ENCODE results near the gene B3GAT2. TPM values are rescaled to one million over a fixed set of nuclear protein-coding genes. Genes with fewer than 3 reads are reported as not detected.

B3GAT2 gene
- total and polyA plus RNA-seq, 2 experiments from 2014 or later: 0.17 to 0.82 TPM

GRCh38 chr6:70879496-70879895 is 77.4 kb downstream of the B3GAT2 start:
- no peak for TF ChIP-seq EZH2 (IDR thresholded peaks at IDR 0.05; ENCODE audit: borderline replicate concordance)
- TF ChIP-seq EZH2phosphoT487 (IDR thresholded peaks at IDR 0.05; ENCODE audit: low read depth, severe bottlenecking, unreplicated experiment): no peak
- TF ChIP-seq, protein P1, sequence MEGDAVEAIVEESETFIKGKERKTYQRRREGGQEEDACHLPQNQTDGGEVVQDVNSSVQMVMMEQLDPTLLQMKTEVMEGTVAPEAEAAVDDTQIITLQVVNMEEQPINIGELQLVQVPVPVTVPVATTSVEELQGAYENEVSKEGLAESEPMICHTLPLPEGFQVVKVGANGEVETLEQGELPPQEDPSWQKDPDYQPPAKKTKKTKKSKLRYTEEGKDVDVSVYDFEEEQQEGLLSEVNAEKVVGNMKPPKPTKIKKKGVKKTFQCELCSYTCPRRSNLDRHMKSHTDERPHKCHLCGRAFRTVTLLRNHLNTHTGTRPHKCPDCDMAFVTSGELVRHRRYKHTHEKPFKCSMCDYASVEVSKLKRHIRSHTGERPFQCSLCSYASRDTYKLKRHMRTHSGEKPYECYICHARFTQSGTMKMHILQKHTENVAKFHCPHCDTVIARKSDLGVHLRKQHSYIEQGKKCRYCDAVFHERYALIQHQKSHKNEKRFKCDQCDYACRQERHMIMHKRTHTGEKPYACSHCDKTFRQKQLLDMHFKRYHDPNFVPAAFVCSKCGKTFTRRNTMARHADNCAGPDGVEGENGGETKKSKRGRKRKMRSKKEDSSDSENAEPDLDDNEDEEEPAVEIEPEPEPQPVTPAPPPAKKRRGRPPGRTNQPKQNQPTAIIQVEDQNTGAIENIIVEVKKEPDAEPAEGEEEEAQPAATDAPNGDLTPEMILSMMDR (IDR thresholded peaks at IDR 0.05; ENCODE audit: poor library complexity): no peak
- no peaks in the 10 kb centered on the region for H3K79me2 ChIP-seq
- no peak overlapping the region for H3K4me3 ChIP-seq
- H4K20me1 ChIP-seq (ENCODE audit: insufficient read depth, poor library complexity, severe bottlenecking): no peaks in the 10 kb centered on the region
- H3K4me2 ChIP-seq: no peak overlapping the region
- no peaks in the 10 kb centered on the region for H3K36me3 ChIP-seq (replicated peaks; ENCODE audit: insufficient read depth, low read depth)
- H3K4me1 ChIP-seq (ENCODE audit: insufficient read depth): no peaks in the 10 kb centered on the region
- H2AFZ ChIP-seq: no peak overlapping the region
- H3K27ac ChIP-seq: no peak overlapping the region
- no peaks in the 10 kb centered on the region for H3K9me2 ChIP-seq (replicated peaks; ENCODE audit: insufficient read depth)
- H3K27me3 ChIP-seq: no peaks in the 10 kb centered on the region
- WGBS (ENCODE audit: low lambda C conversion rate, missing lambda C conversion rate): 93% methylated on average over 5 of the region's 5 CpGs
- no peak for DNase-seq (ENCODE audit: low spot score)
- H3K9me3 ChIP-seq (ENCODE audit: low read depth): no peaks in the 10 kb centered on the region

DNA sequence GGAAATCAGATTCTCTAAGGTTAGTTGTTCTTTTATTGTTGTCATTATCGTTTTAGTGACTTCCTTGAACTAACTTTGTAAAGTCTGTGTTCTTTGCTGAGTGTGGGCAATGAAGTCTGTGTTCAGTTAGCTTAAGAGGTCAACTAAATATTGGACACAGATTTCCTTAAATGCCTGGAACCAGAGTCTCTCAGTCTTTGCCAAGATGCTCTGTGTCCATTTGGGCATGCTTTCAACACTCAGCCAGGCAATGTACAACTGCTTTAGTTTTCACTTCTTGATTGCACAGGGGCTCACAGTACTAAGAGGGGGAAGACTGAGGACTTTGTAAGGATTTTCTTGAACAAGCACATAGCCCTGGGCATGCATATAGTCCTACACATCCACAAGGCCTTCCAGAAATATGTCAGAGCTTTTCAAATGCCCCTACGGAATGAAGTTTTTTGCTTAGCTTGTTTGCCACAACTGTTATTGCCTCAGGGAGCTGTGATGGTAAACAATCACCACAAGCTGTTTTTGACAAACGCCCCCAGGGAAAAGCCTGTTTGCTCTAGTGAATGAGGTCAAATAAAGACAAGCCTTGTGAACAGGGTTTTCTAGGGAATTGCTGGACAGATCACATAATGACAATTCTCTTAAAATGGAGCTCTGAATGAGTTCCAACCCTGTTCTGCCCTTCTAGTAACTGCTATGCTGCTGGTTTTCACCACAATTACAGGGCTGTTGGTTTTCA is 82.5 kb downstream of the B3GAT2 start:
- H3K36me3 ChIP-seq (replicated peaks; ENCODE audit: insufficient read depth, low read depth): no peaks in the 10 kb centered on the region
- H3K4me1 ChIP-seq (ENCODE audit: insufficient read depth): no peaks in the 10 kb centered on the region
- 49% methylated on average over 3 of the region's 3 CpGs for WGBS (ENCODE audit: low lambda C conversion rate, missing lambda C conversion rate)
- H3K27ac ChIP-seq: no peak overlapping the region
- no peak for TF ChIP-seq EZH2phosphoT487 (IDR thresholded peaks at IDR 0.05; ENCODE audit: low read depth, severe bottlenecking, unreplicated experiment)
- TF ChIP-seq, protein P1 (IDR thresholded peaks at IDR 0.05; ENCODE audit: poor library complexity): no peak
- no peak for TF ChIP-seq EZH2 (IDR thresholded peaks at IDR 0.05; ENCODE audit: borderline replicate concordance)
- H3K9me2 ChIP-seq (replicated peaks; ENCODE audit: insufficient read depth): no peaks in the 10 kb centered on the region
- no peak overlapping the region for H3K4me2 ChIP-seq
- H4K20me1 ChIP-seq (ENCODE audit: insufficient read depth, poor library complexity, severe bottlenecking): no peaks in the 10 kb centered on the region
- H3K4me3 ChIP-seq: no peak overlapping the region
- H3K79me2 ChIP-seq: no peaks in the 10 kb centered on the region
- no peak overlapping the region for H2AFZ ChIP-seq
- no peaks in the 10 kb centered on the region for H3K27me3 ChIP-seq
- no peaks in the 10 kb centered on the region for H3K9me3 ChIP-seq (ENCODE audit: low read depth)
- no peak for DNase-seq (ENCODE audit: low spot score)

DNA sequence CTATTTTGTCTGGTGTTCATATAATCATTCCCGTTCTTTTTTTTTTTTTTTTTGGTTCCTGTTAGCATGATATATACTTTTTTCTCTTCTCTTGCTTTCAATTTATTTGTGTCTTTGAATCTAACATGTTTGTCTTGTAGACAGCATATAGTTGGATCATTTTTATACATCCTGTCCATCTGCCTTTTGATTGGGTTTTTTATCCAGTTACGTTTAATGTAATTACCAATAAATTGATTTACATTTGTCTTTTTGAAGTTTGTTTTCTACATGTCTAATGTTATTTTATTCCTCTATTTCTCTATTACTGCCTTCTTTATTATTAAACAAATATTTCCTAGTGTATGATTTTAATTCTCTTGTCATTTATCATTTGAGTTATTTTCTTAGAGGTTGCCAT is 84.4 kb downstream of the B3GAT2 start:
- DNase-seq (ENCODE audit: low spot score): no peak
- WGBS (ENCODE audit: low lambda C conversion rate, missing lambda C conversion rate): 84% methylated on average over 2 of the region's 2 CpGs
- no peaks in the 10 kb centered on the region for H3K79me2 ChIP-seq
- H3K4me3 ChIP-seq: no peak overlapping the region
- no peak overlapping the region for H2AFZ ChIP-seq
- no peaks in the 10 kb centered on the region for H3K9me2 ChIP-seq (replicated peaks; ENCODE audit: insufficient read depth)
- H3K4me2 ChIP-seq: no peak overlapping the region
- no peaks in the 10 kb centered on the region for H3K36me3 ChIP-seq (replicated peaks; ENCODE audit: insufficient read depth, low read depth)
- H4K20me1 ChIP-seq (ENCODE audit: insufficient read depth, poor library complexity, severe bottlenecking): no peaks in the 10 kb centered on the region
- H3K27ac ChIP-seq: no peak overlapping the region
- no peaks in the 10 kb centered on the region for H3K27me3 ChIP-seq
- H3K4me1 ChIP-seq (ENCODE audit: insufficient read depth): no peaks in the 10 kb centered on the region
- H3K9me3 ChIP-seq (ENCODE audit: low read depth): no peaks in the 10 kb centered on the region
- TF ChIP-seq EZH2phosphoT487 (IDR thresholded peaks at IDR 0.05; ENCODE audit: low read depth, severe bottlenecking, unreplicated experiment): no peak
- TF ChIP-seq, protein P1 (IDR thresholded peaks at IDR 0.05; ENCODE audit: poor library complexity): no peak
- TF ChIP-seq EZH2 (IDR thresholded peaks at IDR 0.05; ENCODE audit: borderline replicate concordance): no peak

Measured in hepatocyte (in vitro differentiated cells).